NCI-H460 (cell line): ENCODE measurements around the gene NDRG4. TPM values are rescaled to one million over a fixed set of nuclear protein-coding genes. Genes with fewer than 3 reads are reported as not detected.

Source experiments
- DNase-seq: peaks from one replicate; pipeline ENCODE4 v3.0.0-alpha.2; 2016; ENCODE audit warnings: low read depth; ENCODE audit errors: extremely low read depth
- total RNA-seq: library from RNA; depleted of rRNA; stranded (reverse); fragments of >200 nt; shearing (Covaris generic); gene quantifications from 2 replicates; pipeline ENCODE4 v1.2.3, GENCODE V29; 2014

The NDRG4 gene
- total RNA-seq, 1 experiment from 2014 or later, result 9.9 TPM

- no peak for DNase-seq
These were observed 8.8 kb downstream of the NDRG4 start for GRCh38 chr16:58508671-58509251.

- no peak for DNase-seq
These were observed 9.5 kb downstream of the NDRG4 start for GRCh38 chr16:58509256-58510096.

GRCh38 chr16:58510097-58510775 lies 10.3 kb downstream of the NDRG4 start:
- DNase-seq, result no peak

- DNase-seq, result no peak
These were observed 11.1 kb downstream of the NDRG4 start for GRCh38 chr16:58510776-58511628.

GRCh38 chr16:58511933-58512815 lies 12.2 kb downstream of the NDRG4 start:
- DNase-seq, result peak; percentile 77

- DNase-seq, result no peak
These were observed 13.9 kb downstream of the NDRG4 start for GRCh38 chr16:58513874-58514273.

GRCh38 chr16:58515125-58515870 lies 15.4 kb downstream of the NDRG4 start, which contains the start of gene SETD6:
Gene SETD6, plus strand, starts transcription at chr16:58515517. Its CDS starts 21 bp downstream, at chr16:58515538.
- peak; percentile 84 for DNase-seq

GRCh38 chr16:58515871-58516767 lies 16.2 kb downstream of the NDRG4 start:
- no peak for DNase-seq

- DNase-seq, result no peak
These were observed 16.8 kb downstream of the NDRG4 start for GRCh38 chr16:58516768-58517107.

GRCh38 chr16:58518083-58518979 lies 18.4 kb downstream of the NDRG4 start:
- DNase-seq, result no peak

- DNase-seq, result no peak
These were observed 19.0 kb downstream of the NDRG4 start for GRCh38 chr16:58518980-58519368.

- DNase-seq, result no peak
These were observed 19.8 kb downstream of the NDRG4 start for GRCh38 chr16:58519707-58520106.

- no peak for DNase-seq
These were observed 30.2 kb downstream of the NDRG4 start for GRCh38 chr16:58530179-58530578.

GRCh38 chr16:58532414-58532813 lies 32.5 kb downstream of the NDRG4 start:
- no peak for DNase-seq

- no peak for DNase-seq
These were observed 34.0 kb downstream of the NDRG4 start for GRCh38 chr16:58533751-58534470.

- DNase-seq, result no peak
These were observed 35.2 kb downstream of the NDRG4 start for GRCh38 chr16:58535100-58535499.
